Measurements from ENCODE around the gene FAAH.

Gene FAAH

GRCh38 chr1:46423574-46424240 lies 29.6 kb downstream of the FAAH start:
- DNase-seq, result no peak

DNA sequence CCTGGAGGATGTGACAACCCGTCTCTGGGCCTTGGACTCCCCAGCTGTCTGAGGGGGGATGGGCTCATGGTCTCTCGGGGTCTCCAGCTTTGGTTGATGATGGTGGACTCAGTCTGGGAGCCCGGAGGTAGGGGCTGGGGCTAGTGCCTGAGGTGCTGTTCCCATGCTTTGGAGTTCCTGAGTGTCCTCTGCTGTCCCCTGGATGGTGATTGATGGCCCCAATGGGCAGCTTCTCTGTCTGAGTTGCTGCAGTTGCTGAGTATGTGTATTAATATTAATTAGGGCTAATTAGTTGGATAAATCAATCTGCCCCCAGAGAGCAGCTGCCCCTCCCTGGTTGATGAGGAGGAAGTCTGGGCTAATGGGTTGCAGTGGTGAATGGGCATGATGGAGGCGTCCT lies 30.6 kb downstream of the FAAH start:
- DNase-seq, result no peak

GRCh38 chr1:46425726-46426125 lies 31.6 kb downstream of the FAAH start:
- DNase-seq, result no peak

DNA sequence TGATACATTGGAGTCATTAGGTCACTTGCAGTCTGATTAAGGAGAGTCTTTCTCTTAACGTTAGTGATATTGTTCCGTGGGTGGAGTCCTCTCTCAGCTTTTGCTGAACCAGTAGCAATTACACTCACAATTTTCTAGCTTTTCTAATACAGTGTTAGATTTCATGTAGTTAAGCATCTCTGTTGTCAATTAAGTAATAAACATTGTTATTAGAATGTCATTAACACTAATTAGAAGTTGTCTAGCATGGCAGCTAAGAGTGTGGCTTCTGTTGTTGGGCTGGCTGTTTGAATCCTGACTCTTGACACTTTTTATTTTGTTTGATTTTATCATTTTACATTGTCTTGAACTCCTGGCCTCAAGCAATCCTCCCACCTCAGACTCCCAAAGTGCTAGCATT lies 33.4 kb downstream of the FAAH start:
- no peak for DNase-seq

DNA sequence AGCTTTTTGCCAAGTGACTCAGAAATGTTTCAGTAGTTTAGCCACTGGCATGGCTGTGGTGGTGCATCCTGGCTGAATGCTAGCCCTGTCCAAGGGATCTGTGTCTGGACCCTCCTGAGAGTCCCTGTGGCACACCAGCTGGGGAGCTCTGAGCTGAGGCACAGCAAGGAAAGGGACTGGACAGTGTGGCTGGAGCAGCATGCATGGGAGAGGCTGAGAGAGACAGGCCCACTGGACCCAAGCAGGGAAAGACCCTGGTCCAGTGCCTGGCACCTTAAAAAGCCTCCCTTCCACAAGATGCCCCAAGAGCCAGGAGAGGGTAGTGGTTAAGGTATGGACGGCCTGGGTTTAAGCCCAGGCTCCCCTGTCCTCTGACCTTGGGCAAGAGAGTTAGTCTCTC lies 35.3 kb downstream of the FAAH start:
- DNase-seq, result no peak

DNA sequence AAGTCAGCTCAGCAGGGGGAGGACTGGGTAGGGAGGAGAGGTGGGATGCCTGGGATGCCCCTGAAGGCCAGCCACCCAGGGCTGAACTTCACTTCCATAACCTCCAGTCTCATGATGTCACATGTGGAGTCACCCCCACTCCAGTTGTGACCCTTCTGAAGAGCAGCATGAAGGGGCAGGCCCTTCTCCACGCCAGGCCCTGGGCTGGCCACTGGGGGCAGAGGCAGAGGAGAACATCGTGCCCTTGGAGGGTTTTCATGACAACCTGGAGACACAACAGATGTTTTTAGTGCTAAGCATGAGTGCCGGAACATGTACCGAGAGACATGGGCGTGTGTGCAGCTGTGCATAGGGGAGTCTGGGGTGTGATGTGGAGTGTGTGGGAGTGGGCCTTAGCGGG lies 37.6 kb downstream of the FAAH start:
- no peak for DNase-seq

DNA sequence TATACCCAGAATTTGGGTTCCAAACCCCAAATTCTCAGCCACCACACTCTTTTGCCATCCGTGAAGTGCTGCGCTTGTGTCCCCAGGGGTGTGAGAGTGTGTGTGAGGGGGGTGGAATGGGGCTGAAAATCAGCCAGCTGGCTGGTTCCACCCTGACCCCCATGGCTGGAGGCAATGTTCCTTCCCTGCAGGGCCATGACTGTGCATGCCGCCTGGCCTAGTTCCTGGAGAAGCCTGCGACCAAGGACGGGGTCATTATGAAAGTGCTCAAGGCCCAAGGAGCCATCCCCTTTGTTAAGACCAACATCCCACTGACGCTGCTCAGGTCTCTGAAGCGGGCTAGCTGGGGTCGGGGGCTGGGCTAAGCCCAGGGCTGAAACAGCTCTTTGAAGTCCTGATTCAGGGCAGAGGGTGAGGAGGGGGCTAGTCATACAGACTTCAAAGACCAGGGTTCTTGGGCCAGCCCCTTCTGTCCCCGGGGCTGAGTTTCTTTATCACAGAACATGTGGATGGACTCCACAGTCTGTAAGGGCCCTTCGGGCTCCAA lies 38.7 kb downstream of the FAAH start:
- DNase-seq, result no peak

DNA sequence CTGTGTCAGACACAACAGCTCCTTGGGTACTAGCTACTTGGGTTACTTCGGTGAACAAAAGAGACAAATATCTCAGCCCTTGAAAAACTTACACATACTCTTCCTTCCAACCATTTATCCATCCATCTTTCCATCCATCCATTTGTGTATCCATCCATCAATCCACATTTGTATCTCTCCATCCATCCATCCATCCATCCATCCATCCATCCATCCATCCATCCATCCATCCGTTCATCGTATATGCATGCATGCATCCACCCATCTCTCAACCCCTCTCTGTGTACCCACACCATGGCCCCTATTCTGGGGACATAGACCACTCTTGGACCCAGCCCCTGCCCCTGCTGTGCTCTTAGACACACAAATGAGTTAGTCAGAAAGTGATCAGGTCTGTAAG lies 40.2 kb downstream of the FAAH start:
- DNase-seq, result no peak

DNA sequence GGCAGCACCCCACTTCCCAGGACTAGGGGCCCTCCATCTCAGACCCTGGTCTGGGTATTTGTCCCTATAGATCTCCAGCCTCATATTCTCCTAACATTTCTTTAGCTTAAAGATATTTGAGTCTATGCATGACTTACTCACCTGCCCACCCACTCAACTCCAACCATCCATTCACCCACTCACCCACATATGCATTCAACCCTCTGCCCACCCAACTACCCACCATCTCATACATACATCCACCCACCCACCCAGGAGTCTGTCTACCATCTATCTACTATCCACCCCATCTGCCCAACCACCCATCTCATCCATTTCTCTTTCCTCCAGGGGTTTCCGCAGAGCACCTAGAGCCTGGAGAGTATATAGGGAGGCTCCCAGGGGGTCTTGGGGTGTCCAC lies 42.7 kb downstream of the FAAH start:
- no peak for DNase-seq

- no peak for DNase-seq
Measured at GRCh38 chr1:46437723-46438122, 43.6 kb downstream of the FAAH start.

- no peak for DNase-seq
Measured at GRCh38 chr1:46438346-46438745, 44.2 kb downstream of the FAAH start.

GRCh38 chr1:46440478-46440877 lies 46.4 kb downstream of the FAAH start:
- no peak for DNase-seq

DNA sequence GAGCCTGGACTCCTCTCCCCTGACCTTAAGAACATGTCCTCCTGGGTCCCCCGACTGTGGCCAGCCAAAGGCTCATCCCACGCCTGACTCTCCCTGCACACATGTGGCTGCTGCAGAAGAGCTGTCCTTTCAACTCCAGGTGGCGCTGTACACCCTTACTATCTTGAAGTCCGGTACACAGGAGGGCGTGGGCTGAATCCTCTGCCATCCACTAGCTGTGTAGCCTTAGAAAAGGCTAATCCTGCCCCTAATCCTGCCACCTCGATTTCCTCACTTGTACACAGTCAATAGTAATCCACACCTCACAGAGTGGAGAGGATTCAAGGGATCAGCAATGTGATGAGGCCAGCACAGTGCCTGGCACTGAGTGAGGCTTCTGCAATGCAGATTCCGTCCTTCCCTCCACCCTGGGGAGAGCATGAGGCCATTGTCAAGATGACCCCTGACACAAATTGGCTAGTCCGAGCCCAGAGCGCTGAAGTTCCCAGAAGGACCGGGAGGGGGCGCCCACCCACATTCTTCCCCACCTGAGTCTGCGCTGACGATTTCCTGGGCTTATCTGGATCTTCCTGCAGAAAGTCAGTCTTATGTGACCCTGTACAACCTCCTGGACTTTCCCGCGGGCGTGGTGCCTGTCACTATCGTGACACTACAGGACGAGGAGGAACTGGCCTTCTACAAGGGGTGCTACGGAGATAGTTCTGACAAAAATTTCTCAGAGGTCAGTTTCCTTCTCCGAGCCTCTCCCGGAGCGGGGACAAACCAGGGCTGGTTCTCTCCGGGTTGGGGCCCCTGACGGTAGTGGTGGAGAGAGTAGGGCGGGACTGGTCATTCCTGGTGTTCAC lies 48.4 kb downstream of the FAAH start:
- DNase-seq, result peak; percentile 90

- no peak for DNase-seq
Measured at GRCh38 chr1:46444466-46444865, 50.3 kb downstream of the FAAH start.

DNA sequence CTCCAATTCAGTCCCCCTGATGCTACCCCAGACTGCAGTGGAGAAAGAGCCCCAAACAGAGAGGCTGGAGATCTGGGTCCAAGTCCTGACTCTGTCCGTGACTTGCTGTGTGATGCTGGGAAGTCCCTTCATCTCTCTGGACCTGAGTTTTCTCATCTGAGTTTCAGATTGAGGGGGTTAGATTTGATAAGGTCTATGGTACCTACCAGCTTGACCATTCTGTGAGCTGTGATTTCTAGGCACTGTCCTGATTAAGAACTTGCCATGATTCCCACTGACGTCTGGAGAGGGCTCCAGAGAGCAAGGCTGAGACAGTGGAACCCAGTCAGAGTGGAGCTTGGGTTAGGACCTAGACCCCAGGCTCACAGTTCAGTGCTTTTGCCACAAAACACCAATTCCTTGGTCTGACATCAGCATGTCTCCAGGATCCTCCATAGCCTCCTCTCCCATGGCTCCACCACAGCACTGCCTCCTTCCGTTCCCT lies 51.7 kb downstream of the FAAH start:
- no peak for DNase-seq

GRCh38 chr1:46446646-46447498 lies 52.8 kb downstream of the FAAH start:
- DNase-seq, result peak; percentile 93

DNA sequence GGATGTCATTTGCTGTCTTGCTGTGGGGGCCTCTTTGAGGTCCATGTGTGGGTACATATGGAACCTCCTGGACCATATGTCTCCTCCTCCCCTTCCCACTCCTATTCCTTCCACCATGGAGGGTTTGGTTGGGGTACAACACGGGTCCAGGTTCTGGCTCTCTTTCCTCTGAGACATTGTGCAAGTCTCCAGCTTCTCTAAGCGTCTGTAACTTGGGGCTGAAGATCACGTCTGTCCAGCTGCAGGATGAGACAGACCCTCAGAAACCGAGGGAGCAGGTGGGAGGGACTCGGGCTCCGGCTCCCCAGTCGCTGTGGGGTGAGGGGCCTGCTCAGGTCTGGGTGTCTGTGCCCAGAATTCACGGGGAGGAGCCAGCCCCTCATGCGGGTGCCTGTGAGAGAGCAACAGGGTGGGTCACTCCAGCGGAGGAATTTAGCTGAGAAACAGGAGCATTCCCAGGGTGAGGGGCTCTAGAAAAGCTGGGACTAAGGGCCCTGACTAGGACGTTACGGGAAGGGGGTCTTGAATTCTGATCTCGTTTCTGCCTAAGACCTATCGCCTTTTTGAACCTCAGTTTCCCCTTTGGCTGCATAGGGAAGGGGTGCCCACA lies 53.5 kb downstream of the FAAH start:
- DNase-seq, result no peak

DNA sequence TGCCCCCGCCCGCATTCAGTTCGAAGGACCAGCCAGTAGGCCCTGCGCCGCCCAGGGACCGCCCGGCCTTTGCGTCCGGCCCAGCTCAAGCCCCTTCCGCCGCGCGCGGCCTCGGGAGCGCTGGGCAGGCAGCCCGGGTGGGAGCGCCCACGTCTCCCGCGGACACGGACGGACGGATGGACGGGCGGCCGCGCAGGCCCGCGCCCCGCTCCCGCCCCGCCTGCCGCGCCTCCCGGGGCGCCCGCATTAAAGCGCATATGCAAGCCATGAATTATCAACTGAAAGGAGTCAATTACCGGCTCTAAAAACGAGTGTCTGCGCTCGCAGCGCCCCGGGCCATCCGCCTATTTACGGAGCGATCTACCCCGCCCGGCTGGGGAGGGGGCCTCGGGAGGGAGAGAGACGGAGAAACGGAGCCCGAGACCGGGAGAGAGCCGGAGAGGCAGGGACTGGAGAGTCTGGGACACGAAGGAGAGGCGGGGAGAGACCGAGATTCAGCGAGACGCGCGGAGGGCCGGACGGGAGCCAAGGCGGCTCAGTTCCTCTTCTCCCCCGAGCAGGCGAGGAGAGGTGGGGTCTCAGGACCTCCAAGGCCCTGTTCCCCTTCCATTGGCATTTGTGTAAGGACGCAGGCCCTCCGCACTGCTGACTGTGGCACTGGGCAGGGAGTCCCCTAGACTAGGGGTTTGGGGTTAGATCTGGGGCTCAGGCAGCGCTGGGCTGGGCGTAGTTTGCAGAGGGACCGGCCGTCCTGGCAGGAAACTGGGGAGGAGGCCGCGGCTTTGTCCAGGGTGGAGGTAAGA lies 54.2 kb downstream of the FAAH start:
- DNase-seq, result no peak

DNA sequence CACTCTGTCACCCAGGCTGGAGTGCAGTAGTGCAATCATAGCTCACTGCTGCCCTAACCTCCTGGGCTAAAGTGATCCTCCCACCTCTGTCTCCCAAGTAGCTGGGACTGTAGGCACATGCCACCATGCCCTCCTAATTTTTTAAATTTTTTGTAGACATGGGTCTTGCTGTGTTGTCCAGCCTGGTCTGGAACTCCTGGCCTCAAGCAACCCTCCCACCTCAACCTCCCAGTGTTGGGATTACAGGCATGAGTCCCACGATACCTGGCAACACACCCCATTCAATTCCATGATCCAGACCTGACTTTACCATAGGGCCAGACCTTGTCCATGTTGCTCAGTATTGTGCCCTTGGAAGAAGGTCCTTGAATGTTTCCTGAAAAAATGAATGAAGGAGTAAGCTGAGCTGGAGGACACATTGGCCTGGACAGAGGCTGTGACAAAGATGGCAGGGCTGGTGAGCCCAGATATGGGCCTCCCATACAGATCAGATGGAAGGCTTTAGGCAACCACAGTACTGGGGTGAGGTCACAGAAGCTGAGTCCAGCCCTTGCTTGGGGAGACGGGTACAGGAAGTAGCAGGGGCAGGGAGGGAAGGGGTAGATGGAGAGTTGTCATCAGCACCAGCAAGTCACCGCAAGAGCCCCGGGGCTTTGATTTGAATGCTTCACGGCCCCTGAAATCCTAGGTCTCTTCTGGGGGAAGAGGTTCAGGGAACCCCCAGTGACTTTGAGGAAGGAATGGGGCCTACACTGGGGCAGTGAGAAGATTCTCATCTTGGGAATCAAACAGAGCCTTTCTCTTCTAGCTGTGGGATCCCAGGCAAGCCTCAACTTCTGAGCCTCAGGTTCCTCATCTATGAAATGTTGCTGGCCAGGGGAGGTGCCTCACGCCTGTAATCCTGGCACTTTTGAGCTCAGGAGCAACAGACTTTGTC lies 55.4 kb downstream of the FAAH start:
- DNase-seq, result no peak

- DNase-seq, result no peak
Measured at GRCh38 chr1:46450160-46450517, 56.0 kb downstream of the FAAH start.
